GM23338 (cell line): ENCODE data around the gene PXMP2.

ENCODE experiments used
- CREB1 ChIP-seq: fragments of 250-450 bp; sonication (Bioruptor Pico); IDR thresholded peaks from 2 replicates; pipeline ENCODE4 v1.5.0; 2020; ENCODE audit warnings: low read depth, mild to moderate bottlenecking, moderate library complexity
- EZH2 ChIP-seq: fragments of 200-600 bp; sonication (generic); IDR thresholded peaks from one replicate; pipeline ENCODE4 v1.8.0; 2017; ENCODE audit warnings: antibody characterized with exemption, mild to moderate bottlenecking, low read depth; ENCODE audit not compliant: unreplicated experiment
- EZH2phosphoT487 ChIP-seq: fragments of 200-600 bp; sonication (generic); IDR thresholded peaks from one replicate; pipeline ENCODE4 v1.8.1; 2018; ENCODE audit warnings: antibody characterized with exemption; ENCODE audit not compliant: unreplicated experiment
- JUNB ChIP-seq: IDR thresholded peaks from one replicate; pipeline ENCODE4 v1.6.1; 2016; ENCODE audit warnings: antibody characterized with exemption; ENCODE audit not compliant: unreplicated experiment
- POLR2AphosphoS5 ChIP-seq: IDR thresholded peaks from 2 replicates; pipeline ENCODE4 v1.6.1; 2016; ENCODE audit warnings: antibody characterized with exemption, low read depth
- STAT1 ChIP-seq: IDR thresholded peaks from one replicate; pipeline ENCODE4 v1.6.1; 2016; ENCODE audit warnings: antibody characterized with exemption; ENCODE audit not compliant: unreplicated experiment
- ZNF114 ChIP-seq: fragments of 250-450 bp; sonication (Bioruptor Pico); IDR thresholded peaks from 2 replicates; pipeline ENCODE4 v1.5.0; 2020; ENCODE audit warnings: mild to moderate bottlenecking, moderate library complexity
- ZNF331 ChIP-seq: fragments of 250-450 bp; sonication (Bioruptor Pico); IDR thresholded peaks from 2 replicates; pipeline ENCODE4 v1.5.0; 2020; ENCODE audit warnings: low read depth, mild to moderate bottlenecking, moderate library complexity
- TF ChIP-seq, protein P1 (sequence below), 2 experiments: fragments of 200-600 bp in 1 of 2; sonication (generic) in 1 of 2; conservative IDR thresholded peaks; 2 replicates each; pipeline versions ENCODE4 v1.5.1 to v1.6.1; 2016 to 2017; ENCODE audit warnings: antibody characterized with exemption in 2 of 2, low read depth in 2 of 2, mild to moderate bottlenecking in 2 of 2, moderate library complexity in 1 of 2
- TF ChIP-seq, protein P2 (sequence below): IDR thresholded peaks from one replicate; pipeline ENCODE4 v1.6.1; 2018; ENCODE audit warnings: antibody characterized with exemption; ENCODE audit not compliant: unreplicated experiment

- TF ChIP-seq, protein P1, sequence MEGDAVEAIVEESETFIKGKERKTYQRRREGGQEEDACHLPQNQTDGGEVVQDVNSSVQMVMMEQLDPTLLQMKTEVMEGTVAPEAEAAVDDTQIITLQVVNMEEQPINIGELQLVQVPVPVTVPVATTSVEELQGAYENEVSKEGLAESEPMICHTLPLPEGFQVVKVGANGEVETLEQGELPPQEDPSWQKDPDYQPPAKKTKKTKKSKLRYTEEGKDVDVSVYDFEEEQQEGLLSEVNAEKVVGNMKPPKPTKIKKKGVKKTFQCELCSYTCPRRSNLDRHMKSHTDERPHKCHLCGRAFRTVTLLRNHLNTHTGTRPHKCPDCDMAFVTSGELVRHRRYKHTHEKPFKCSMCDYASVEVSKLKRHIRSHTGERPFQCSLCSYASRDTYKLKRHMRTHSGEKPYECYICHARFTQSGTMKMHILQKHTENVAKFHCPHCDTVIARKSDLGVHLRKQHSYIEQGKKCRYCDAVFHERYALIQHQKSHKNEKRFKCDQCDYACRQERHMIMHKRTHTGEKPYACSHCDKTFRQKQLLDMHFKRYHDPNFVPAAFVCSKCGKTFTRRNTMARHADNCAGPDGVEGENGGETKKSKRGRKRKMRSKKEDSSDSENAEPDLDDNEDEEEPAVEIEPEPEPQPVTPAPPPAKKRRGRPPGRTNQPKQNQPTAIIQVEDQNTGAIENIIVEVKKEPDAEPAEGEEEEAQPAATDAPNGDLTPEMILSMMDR (conservative IDR thresholded peaks at IDR 0.05; ENCODE audit: low read depth in 2 of 2), result no peak
- TF ChIP-seq EZH2, result no peak
- TF ChIP-seq ZNF331, result no peak
- TF ChIP-seq POLR2AphosphoS5, result no peak
- TF ChIP-seq ZNF114 (CRISPR knock-in tag), result no peak
- no peak for TF ChIP-seq JUNB
- no peak for TF ChIP-seq CREB1 (CRISPR knock-in tag)
- TF ChIP-seq STAT1, result no peak
- TF ChIP-seq, protein P2, sequence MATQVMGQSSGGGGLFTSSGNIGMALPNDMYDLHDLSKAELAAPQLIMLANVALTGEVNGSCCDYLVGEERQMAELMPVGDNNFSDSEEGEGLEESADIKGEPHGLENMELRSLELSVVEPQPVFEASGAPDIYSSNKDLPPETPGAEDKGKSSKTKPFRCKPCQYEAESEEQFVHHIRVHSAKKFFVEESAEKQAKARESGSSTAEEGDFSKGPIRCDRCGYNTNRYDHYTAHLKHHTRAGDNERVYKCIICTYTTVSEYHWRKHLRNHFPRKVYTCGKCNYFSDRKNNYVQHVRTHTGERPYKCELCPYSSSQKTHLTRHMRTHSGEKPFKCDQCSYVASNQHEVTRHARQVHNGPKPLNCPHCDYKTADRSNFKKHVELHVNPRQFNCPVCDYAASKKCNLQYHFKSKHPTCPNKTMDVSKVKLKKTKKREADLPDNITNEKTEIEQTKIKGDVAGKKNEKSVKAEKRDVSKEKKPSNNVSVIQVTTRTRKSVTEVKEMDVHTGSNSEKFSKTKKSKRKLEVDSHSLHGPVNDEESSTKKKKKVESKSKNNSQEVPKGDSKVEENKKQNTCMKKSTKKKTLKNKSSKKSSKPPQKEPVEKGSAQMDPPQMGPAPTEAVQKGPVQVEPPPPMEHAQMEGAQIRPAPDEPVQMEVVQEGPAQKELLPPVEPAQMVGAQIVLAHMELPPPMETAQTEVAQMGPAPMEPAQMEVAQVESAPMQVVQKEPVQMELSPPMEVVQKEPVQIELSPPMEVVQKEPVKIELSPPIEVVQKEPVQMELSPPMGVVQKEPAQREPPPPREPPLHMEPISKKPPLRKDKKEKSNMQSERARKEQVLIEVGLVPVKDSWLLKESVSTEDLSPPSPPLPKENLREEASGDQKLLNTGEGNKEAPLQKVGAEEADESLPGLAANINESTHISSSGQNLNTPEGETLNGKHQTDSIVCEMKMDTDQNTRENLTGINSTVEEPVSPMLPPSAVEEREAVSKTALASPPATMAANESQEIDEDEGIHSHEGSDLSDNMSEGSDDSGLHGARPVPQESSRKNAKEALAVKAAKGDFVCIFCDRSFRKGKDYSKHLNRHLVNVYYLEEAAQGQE, result no peak
- TF ChIP-seq EZH2phosphoT487, result no peak
Measured at GRCh38 chr12:132710043-132710404, 22.6 kb downstream of the PXMP2 start.
